Activated T-cell treated with anti-CD3 and anti-CD28 coated beads, Interleukin-2, amount 50 U/mL, for 4 hours (primary cell): Measurements from ENCODE around the gene KRTAP10-10. TPM values are rescaled to one million over a fixed set of nuclear protein-coding genes. Genes with fewer than 3 reads are reported as not detected.

Source experiments
- ATAC-seq, 2 donors: fragments of 200-7000 bp; cut with Tn5 transposase; one replicate each; pipeline ENCODE4 v1.10.0; 2021
- DNase-seq: peaks from one replicate; pipeline ENCODE4 v3.0.0-alpha.2; 2020
- H3K27me3 Mint-ChIP-seq: one replicate; pipeline ENCODE4 v1.8.0; 2021; ENCODE audit warnings: low read depth, mixed read lengths
- H3K36me3 Mint-ChIP-seq: one replicate; pipeline ENCODE4 v1.8.0; 2022; ENCODE audit warnings: mixed read lengths; ENCODE audit not compliant: insufficient read depth
- H3K4me1 Mint-ChIP-seq: one replicate; pipeline ENCODE4 v1.8.0; 2021; ENCODE audit warnings: low read depth, mixed read lengths
- H3K4me3 Mint-ChIP-seq: one replicate; pipeline ENCODE4 v1.8.0; 2021; ENCODE audit warnings: mild to moderate bottlenecking, moderate library complexity, mixed read lengths
- H3K9me3 Mint-ChIP-seq: one replicate; pipeline ENCODE4 v1.8.0; 2021; ENCODE audit warnings: mixed read lengths
- total RNA-seq, 3 donors: library from RNA; stranded (reverse); gene quantifications; one replicate each; pipeline ENCODE4 v1.2.1, GENCODE V29; 2021

Gene KRTAP10-10
- total RNA-seq, 3 donors from 2014 or later, result not detected

GRCh38 chr21:44647222-44647552 is 10.0 kb downstream of the KRTAP10-10 start:
- Mint-ChIP-seq H3K4me1 (no peaks in the 10 kb centered on the region), H3K27me3 (no peaks in the 10 kb centered on the region), H3K4me3 (no peak overlapping the region), H3K9me3 (peaks cover 19% of the 10 kb centered on the region), H3K36me3 (peaks cover 2% of the 10 kb centered on the region)
- ATAC-seq, result no peak
- DNase-seq, result no peak

DNA sequence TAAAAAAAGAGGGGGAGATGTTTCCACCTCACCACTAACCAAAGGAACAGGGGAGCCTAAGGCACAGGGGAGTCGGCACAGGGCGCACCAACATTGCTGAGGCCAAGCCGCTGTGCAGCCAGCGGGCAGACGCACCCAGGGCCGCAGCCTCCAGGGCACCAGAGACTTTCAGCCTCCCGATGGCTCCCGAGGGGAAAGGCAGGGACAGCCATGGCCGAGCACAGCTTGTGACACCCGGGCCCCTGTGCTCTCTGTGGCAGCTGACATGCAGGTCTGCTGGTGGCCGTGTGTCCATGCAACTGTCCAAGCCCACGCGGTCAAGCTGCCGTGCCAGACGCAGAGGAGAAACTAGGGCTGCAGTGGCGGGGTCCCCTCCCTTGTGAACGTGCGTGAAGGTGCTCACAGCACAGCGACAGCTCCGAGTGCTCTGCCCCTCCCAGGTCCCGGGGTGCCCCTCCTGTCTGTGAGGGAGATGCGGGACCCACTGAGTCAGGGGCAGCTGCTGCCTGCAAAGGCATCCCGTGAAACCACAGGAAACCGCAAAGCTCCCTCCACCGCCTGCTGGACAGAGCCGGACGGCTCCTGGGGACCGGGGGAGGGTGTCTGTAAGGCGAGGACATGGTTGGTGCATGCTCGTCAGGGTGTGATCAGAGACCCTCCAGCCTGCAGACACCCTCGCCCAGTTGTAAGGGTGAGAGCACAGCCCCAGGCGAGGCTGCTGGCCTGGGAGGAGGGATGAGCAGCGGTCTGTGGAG is 11.6 kb downstream of the KRTAP10-10 start:
- Mint-ChIP-seq H3K9me3 (peaks cover 14% of the 10 kb centered on the region), H3K36me3 (no peaks in the 10 kb centered on the region), H3K4me1 (peaks cover 4% of the 10 kb centered on the region), H3K27me3 (no peaks in the 10 kb centered on the region), H3K4me3 (no peak overlapping the region)
- DNase-seq (no peak), ATAC-seq (no peak)

GRCh38 chr21:44649521-44650100 is 12.5 kb downstream of the KRTAP10-10 start:
- H3K4me1 Mint-ChIP-seq, result peaks cover 11% of the 10 kb centered on the region
- no peak for ATAC-seq
- no peaks in the 10 kb centered on the region for H3K27me3 Mint-ChIP-seq
- DNase-seq, result no peak
- H3K4me3 Mint-ChIP-seq, result no peak overlapping the region
- H3K9me3 Mint-ChIP-seq, result peaks cover 6% of the 10 kb centered on the region
- no peaks in the 10 kb centered on the region for H3K36me3 Mint-ChIP-seq

GRCh38 chr21:44650265-44650972 is 13.3 kb downstream of the KRTAP10-10 start:
- Mint-ChIP-seq H3K4me1 (peaks cover 18% of the 10 kb centered on the region), H3K4me3 (no peak overlapping the region)

GRCh38 chr21:44650973-44651675 is 14.0 kb downstream of the KRTAP10-10 start:
- Mint-ChIP-seq H3K4me1 (peaks cover 23% of the 10 kb centered on the region), H3K4me3 (no peak overlapping the region), H3K27me3 (no peaks in the 10 kb centered on the region), H3K9me3 (peaks cover 2% of the 10 kb centered on the region), H3K36me3 (no peaks in the 10 kb centered on the region)
- ATAC-seq (no peak), DNase-seq (no peak)

More at GRCh38 chr21:44650265-44650972, 13.3 kb downstream of the KRTAP10-10 start:
- H3K9me3 Mint-ChIP-seq, result no peaks in the 10 kb centered on the region
- no peaks in the 10 kb centered on the region for H3K36me3 Mint-ChIP-seq
- DNase-seq, result no peak
- no peaks in the 10 kb centered on the region for H3K27me3 Mint-ChIP-seq
- ATAC-seq, result no peak

- Mint-ChIP-seq H3K36me3 (no peaks in the 10 kb centered on the region), H3K4me3 (no peak overlapping the region), H3K27me3 (no peaks in the 10 kb centered on the region), H3K4me1 (peaks cover 43% of the 10 kb centered on the region), H3K9me3 (peaks cover 14% of the 10 kb centered on the region)
- DNase-seq (no peak), ATAC-seq (no peak)
Measured at GRCh38 chr21:44653123-44653522, 16.0 kb downstream of the KRTAP10-10 start.

GRCh38 chr21:44653656-44654575 is 16.8 kb downstream of the KRTAP10-10 start:
- peaks cover 51% of the 10 kb centered on the region for H3K4me1 Mint-ChIP-seq
- H3K27me3 Mint-ChIP-seq, result no peaks in the 10 kb centered on the region
- no peak overlapping the region for H3K4me3 Mint-ChIP-seq
- H3K36me3 Mint-ChIP-seq, result no peaks in the 10 kb centered on the region
- DNase-seq (no peak), ATAC-seq (no peak)
- peaks cover 14% of the 10 kb centered on the region for H3K9me3 Mint-ChIP-seq

GRCh38 chr21:44654576-44655175 is 17.5 kb downstream of the KRTAP10-10 start, which contains the start of gene KRTAP12-4:
KRTAP12-4 (minus strand) TSS chr21:44654659; CDS start chr21:44654614, 45 bp downstream.
- DNase-seq (no peak), ATAC-seq (no peak)
- Mint-ChIP-seq H3K36me3 (no peaks in the 10 kb centered on the region), H3K4me1 (peaks cover 59% of the 10 kb centered on the region), H3K27me3 (no peaks in the 10 kb centered on the region), H3K4me3 (no peak within 1 kb of the TSS), H3K9me3 (peaks cover 14% of the 10 kb centered on the region)

DNA sequence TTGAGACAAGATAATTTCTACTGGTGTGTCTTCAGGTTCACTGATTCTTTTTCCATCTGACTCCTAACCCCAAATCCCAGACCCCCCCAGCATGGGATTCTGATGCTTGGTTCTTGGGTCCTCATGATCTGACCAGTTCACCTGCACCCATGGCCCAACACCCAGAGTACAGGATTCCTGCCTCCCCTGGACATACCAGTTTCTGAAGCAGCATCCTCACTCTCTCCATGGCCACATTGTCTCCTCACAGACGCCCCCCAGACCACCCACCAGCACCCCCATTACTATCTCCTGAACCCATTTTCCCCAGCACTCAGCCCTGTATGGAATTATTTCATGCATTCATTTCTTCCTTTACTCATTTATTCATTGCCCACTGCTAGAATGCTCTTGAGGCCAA is 19.7 kb downstream of the KRTAP10-10 start:
- peaks cover 62% of the 10 kb centered on the region for H3K4me1 Mint-ChIP-seq
- ATAC-seq (no peak), DNase-seq (no peak)
- H3K36me3 Mint-ChIP-seq, result no peaks in the 10 kb centered on the region
- H3K4me3 Mint-ChIP-seq, result no peak overlapping the region
- no peaks in the 10 kb centered on the region for H3K27me3 Mint-ChIP-seq
- H3K9me3 Mint-ChIP-seq, result peaks cover 14% of the 10 kb centered on the region

GRCh38 chr21:44657635-44658540 is 20.7 kb downstream of the KRTAP10-10 start, which contains the start of gene KRTAP12-3:
KRTAP12-3 (plus strand) TSS chr21:44657932; CDS start chr21:44657980, 48 bp downstream.
- Mint-ChIP-seq H3K4me3 (peak within 1 kb of the TSS; percentile 67), H3K9me3 (peaks cover 19% of the 10 kb centered on the region), H3K36me3 (peaks cover 4% of the 10 kb centered on the region), H3K4me1 (peaks cover 62% of the 10 kb centered on the region), H3K27me3 (no peaks in the 10 kb centered on the region)
- ATAC-seq (peak; percentile 46 to 61), DNase-seq (no peak)

DNA sequence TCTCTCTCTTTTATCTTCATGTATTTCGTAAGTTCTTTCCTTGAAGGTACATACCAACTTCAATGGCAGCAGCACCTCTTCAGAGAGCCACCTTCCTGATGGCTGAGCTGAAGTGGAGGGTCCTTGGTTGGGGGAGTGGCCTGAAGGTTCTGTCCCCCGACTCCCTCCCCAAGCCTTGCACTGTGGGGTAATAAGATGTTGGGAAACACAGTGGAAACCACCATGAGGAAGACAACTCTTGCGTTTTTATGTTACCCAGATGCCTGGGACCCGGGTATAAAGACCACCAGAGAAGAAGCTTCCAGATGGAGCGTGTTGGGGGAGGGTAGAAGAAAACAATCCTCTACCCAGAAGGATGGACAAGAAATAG is 21.4 kb downstream of the KRTAP10-10 start:
- ATAC-seq (no peak), DNase-seq (no peak)
- H3K9me3 Mint-ChIP-seq, result peaks cover 19% of the 10 kb centered on the region
- H3K4me3 Mint-ChIP-seq, result peak overlapping the region; percentile 51
- H3K27me3 Mint-ChIP-seq, result no peaks in the 10 kb centered on the region
- peaks cover 61% of the 10 kb centered on the region for H3K4me1 Mint-ChIP-seq
- H3K36me3 Mint-ChIP-seq, result peaks cover 4% of the 10 kb centered on the region

DNA sequence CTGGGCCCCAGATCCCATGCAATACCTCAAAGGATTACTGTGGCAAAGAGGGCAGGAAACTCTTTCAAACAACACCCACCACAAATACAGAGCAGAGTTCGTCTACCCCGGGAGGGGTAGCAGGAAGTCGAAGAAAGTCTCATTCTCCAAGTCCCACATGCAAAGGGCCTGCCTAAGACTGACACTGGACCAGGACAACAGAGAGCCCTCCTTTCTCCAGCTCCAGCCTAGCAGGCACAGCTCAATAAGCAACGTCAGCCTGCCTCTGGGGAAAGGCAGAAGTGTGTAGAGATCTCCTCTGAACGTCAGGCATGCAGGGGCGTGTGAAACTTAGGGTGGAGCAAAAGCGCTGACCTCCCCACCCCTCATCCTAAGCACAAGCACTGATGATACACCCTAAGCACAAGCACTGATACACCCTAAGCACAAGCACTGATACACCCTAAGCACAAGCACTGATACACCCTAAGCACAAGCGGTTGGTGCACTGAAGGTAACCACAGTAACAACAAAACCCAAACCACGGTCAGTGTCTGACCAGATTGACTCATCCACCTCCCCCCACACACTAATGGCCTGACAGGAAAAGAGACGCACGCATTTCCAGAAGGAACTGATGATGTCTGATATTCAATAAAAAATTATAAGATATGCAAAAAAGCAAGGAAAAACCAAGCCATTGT is 21.9 kb downstream of the KRTAP10-10 start:
- H3K9me3 Mint-ChIP-seq, result peaks cover 19% of the 10 kb centered on the region
- H3K36me3 Mint-ChIP-seq, result peaks cover 4% of the 10 kb centered on the region
- peaks cover 55% of the 10 kb centered on the region for H3K4me1 Mint-ChIP-seq
- ATAC-seq (peak in 1 of 2 donors; percentile 16), DNase-seq (no peak)
- H3K4me3 Mint-ChIP-seq, result peak overlapping the region; percentile 20
- H3K27me3 Mint-ChIP-seq, result no peaks in the 10 kb centered on the region
